Peyer's patch (tissue), 4 donors: Measurements from ENCODE around the gene LMO7. TPM values are rescaled to one million over a fixed set of nuclear protein-coding genes. Genes with fewer than 3 reads are reported as not detected.

ENCODE experiments used
- DNase-seq, 3 donors: peaks; one replicate each; pipeline ENCODE4 v3.0.0-alpha.2; 2017 to 2019
- H3K27ac ChIP-seq, 4 donors: fragments of 200-600 bp; sonication (generic); one replicate each; pipeline ENCODE4 v1.5.1; 2016 to 2019
- H3K27me3 ChIP-seq, 2 donors: fragments of 200-600 bp; sonication (generic); one replicate each; pipeline ENCODE4 v1.5.1; 2019
- H3K36me3 ChIP-seq, 3 donors: fragments of 200-600 bp; sonication (generic); one replicate each; pipeline ENCODE4 v1.5.1; 2016 to 2019
- H3K4me1 ChIP-seq, 4 donors: fragments of 200-600 bp; sonication (generic); one replicate each; pipeline ENCODE4 v1.5.1; 2016 to 2019
- H3K4me3 ChIP-seq, 4 donors: fragments of 200-600 bp; sonication (generic); 1 replicate in 3 of 4; 2 replicates in 1 of 4; pipeline ENCODE4 v1.5.1; 2016 to 2019; ENCODE audit warnings: mild to moderate bottlenecking in 1 of 4
- H3K9me3 ChIP-seq, 4 donors: fragments of 200-600 bp; sonication (generic); one replicate each; pipeline ENCODE4 v1.5.1; 2016 to 2019; ENCODE audit warnings: mild to moderate bottlenecking in 1 of 4
- CTCF ChIP-seq, 6 experiments: fragments of 450-650 bp in 4 of 6; fragments of 200-600 bp in 2 of 6; sonication (generic) in 1 of 6; IDR thresholded peaks; one replicate each; pipeline ENCODE4 v1.5.1; 2017 to 2019; ENCODE audit warnings: antibody characterized with exemption in 6 of 6, mild to moderate bottlenecking in 3 of 6, moderate library complexity in 1 of 6
- POLR2A ChIP-seq, 2 donors: fragments of 450-650 bp; IDR thresholded peaks; one replicate each; pipeline ENCODE4 v1.5.1; 2017; ENCODE audit warnings: antibody characterized with exemption in 2 of 2, mild to moderate bottlenecking in 2 of 2, moderate library complexity in 2 of 2
- total RNA-seq, 4 donors: library from RNA; depleted of rRNA; stranded (reverse); fragments of >200 nt; gene quantifications; one replicate each; pipeline ENCODE4 v1.1.0, GENCODE V29; 2016

Gene LMO7
- total RNA-seq, 4 donors from 2014 or later, result 74.3 to 365 (median 327) TPM

- no peak overlapping the region for H3K27ac ChIP-seq
- no peaks in the 10 kb centered on the region for H3K27me3 ChIP-seq
- H3K4me1 ChIP-seq, result no peaks in the 10 kb centered on the region
- no peak for DNase-seq
- no peak for TF ChIP-seq POLR2A (IDR thresholded peaks at IDR 0.05)
- TF ChIP-seq CTCF (IDR thresholded peaks at IDR 0.05), result no peak
- no peak overlapping the region for H3K4me3 ChIP-seq
- H3K9me3 ChIP-seq, result no peaks in the 10 kb centered on the region
- H3K36me3 ChIP-seq, result peaks cover 0 to 23% (median 0%) of the 10 kb centered on the region in 3 donors
Measured at GRCh38 chr13:75804054-75804453, 167.9 kb downstream of the LMO7 start.

GRCh38 chr13:75804605-75805004 lies 168.5 kb downstream of the LMO7 start:
- no peak for DNase-seq
- Histone ChIP-seq H3K9me3 (no peaks in the 10 kb centered on the region), H3K27ac (no peak overlapping the region), H3K36me3 (peaks cover 0 to 23% (median 0%) of the 10 kb centered on the region in 3 donors), H3K27me3 (no peaks in the 10 kb centered on the region), H3K4me3 (no peak overlapping the region), H3K4me1 (no peaks in the 10 kb centered on the region)
- TF ChIP-seq CTCF (IDR thresholded peaks at IDR 0.05) (no peak), POLR2A (IDR thresholded peaks at IDR 0.05) (no peak)

GRCh38 chr13:75806117-75806516 lies 170.0 kb downstream of the LMO7 start:
- no peak overlapping the region for H3K27ac ChIP-seq
- no peaks in the 10 kb centered on the region for H3K9me3 ChIP-seq
- no peak for DNase-seq
- peaks cover 0 to 23% (median 0%) of the 10 kb centered on the region in 3 donors for H3K36me3 ChIP-seq
- H3K27me3 ChIP-seq, result no peaks in the 10 kb centered on the region
- TF ChIP-seq CTCF (IDR thresholded peaks at IDR 0.05) (no peak), POLR2A (IDR thresholded peaks at IDR 0.05) (no peak)
- no peaks in the 10 kb centered on the region for H3K4me1 ChIP-seq
- no peak overlapping the region for H3K4me3 ChIP-seq

GRCh38 chr13:75811361-75811760 lies 175.2 kb downstream of the LMO7 start:
- TF ChIP-seq POLR2A (IDR thresholded peaks at IDR 0.05) (no peak), CTCF (IDR thresholded peaks at IDR 0.05) (no peak)
- Histone ChIP-seq H3K27me3 (no peaks in the 10 kb centered on the region), H3K4me3 (no peak overlapping the region), H3K4me1 (no peaks in the 10 kb centered on the region), H3K9me3 (no peaks in the 10 kb centered on the region), H3K27ac (no peak overlapping the region), H3K36me3 (peaks cover 0 to 2% (median 0%) of the 10 kb centered on the region in 3 donors)
- DNase-seq, result no peak

GRCh38 chr13:75811841-75812240 lies 175.7 kb downstream of the LMO7 start:
- DNase-seq, result no peak
- no peak overlapping the region for H3K27ac ChIP-seq
- no peaks in the 10 kb centered on the region for H3K36me3 ChIP-seq
- no peak for TF ChIP-seq CTCF (IDR thresholded peaks at IDR 0.05)
- no peaks in the 10 kb centered on the region for H3K27me3 ChIP-seq
- no peaks in the 10 kb centered on the region for H3K4me1 ChIP-seq
- H3K4me3 ChIP-seq, result no peak overlapping the region
- no peaks in the 10 kb centered on the region for H3K9me3 ChIP-seq

GRCh38 chr13:75812751-75813181 lies 176.6 kb downstream of the LMO7 start:
- no peaks in the 10 kb centered on the region for H3K36me3 ChIP-seq
- H3K4me1 ChIP-seq, result no peaks in the 10 kb centered on the region
- DNase-seq, result no peak
- no peaks in the 10 kb centered on the region for H3K9me3 ChIP-seq
- no peak overlapping the region for H3K27ac ChIP-seq
- TF ChIP-seq CTCF (IDR thresholded peaks at IDR 0.05), result no peak
- TF ChIP-seq POLR2A (IDR thresholded peaks at IDR 0.05), result no peak
- H3K4me3 ChIP-seq, result no peak overlapping the region
- no peaks in the 10 kb centered on the region for H3K27me3 ChIP-seq
